Left ventricle myocardium inferior (tissue), 1 donor: ENCODE measurements around the gene MUC5AC. TPM values are rescaled to one million over a fixed set of nuclear protein-coding genes. Genes with fewer than 3 reads are reported as not detected.

Experiments
- DNase-seq: peaks from one replicate; pipeline ENCODE4 v3.0.0-alpha.2; 2020
- H3K27ac ChIP-seq: fragments of 200-600 bp; replicated peaks from 2 replicates; pipeline ENCODE4 v1.8.0; 2021
- H3K27me3 ChIP-seq: fragments of 200-600 bp; 2 replicates; pipeline ENCODE4 v1.8.0; 2021; ENCODE audit warnings: low read depth
- H3K36me3 ChIP-seq: fragments of 200-600 bp; 2 replicates; pipeline ENCODE4 v1.8.0; 2021
- H3K4me1 ChIP-seq: fragments of 200-600 bp; 2 replicates; pipeline ENCODE4 v1.8.0; 2021
- H3K4me3 ChIP-seq: fragments of 200-600 bp; 2 replicates; pipeline ENCODE4 v1.8.0; 2021; ENCODE audit warnings: mild to moderate bottlenecking, moderate library complexity
- H3K9me3 ChIP-seq: fragments of 200-600 bp; replicated peaks from 2 replicates; pipeline ENCODE4 v1.8.0; 2021
- CTCF ChIP-seq: fragments of 200-600 bp; IDR thresholded peaks from 2 replicates; pipeline ENCODE4 v1.8.0; 2021; ENCODE audit warnings: antibody characterized with exemption, mild to moderate bottlenecking, borderline replicate concordance
- intact Hi-C: fragments of 100-400 bp; cut with micrococcal nuclease; formaldehyde crosslinking; loops from one replicate; pipeline ENCODE4 v1.11.0; 2022
- total RNA-seq: library from RNA; stranded (reverse); fragmentation: NEBNext Ultra II Directional; extraction: Animal tissue kit (Norgen Biotek cat#: 25700); gene quantifications from one replicate; pipeline ENCODE4 v1.2.1, GENCODE V29; 2021
- donor health status: DM: no; HTN: yes; CAD: no; lungs with severe emphysema.

The MUC5AC gene
- total RNA-seq, 1 donor from 2014 or later: not detected

- intact Hi-C loops: no loop called here
- H3K36me3 ChIP-seq: no peaks in the 10 kb centered on the region
- no peaks in the 10 kb centered on the region for H3K4me1 ChIP-seq
- no peak for DNase-seq
- no peaks in the 10 kb centered on the region for H3K9me3 ChIP-seq
- no peak overlapping the region for H3K4me3 ChIP-seq
- peaks cover 99% of the 10 kb centered on the region for H3K27me3 ChIP-seq
- H3K27ac ChIP-seq: no peak overlapping the region
- TF ChIP-seq CTCF: no peak
Observed at GRCh38 chr11:1221848-1222311, 64.1 kb downstream of the MUC5AC start.

- Histone ChIP-seq H3K27ac (no peak within 1 kb of the TSS), H3K36me3 (no peaks in the 10 kb centered on the region), H3K27me3 (peaks cover 99% of the 10 kb centered on the region), H3K4me1 (no peaks in the 10 kb centered on the region), H3K9me3 (no peaks in the 10 kb centered on the region), H3K4me3 (no peak within 1 kb of the TSS)
- no peak for DNase-seq
- TF ChIP-seq CTCF: no peak
- intact Hi-C loops: no loop called here
Observed at GRCh38 chr11:1222491-1223345, 65.0 kb downstream of the MUC5AC start, which contains the start of gene MUC5B. Gene MUC5B, plus strand, starts transcription at chr11:1223066. Its CDS starts 58 bp downstream, at chr11:1223124.

GRCh38 chr11:1223346-1224110, 65.8 kb downstream of the MUC5AC start:
- DNase-seq: no peak
- H3K27me3 ChIP-seq: peaks cover 100% of the 10 kb centered on the region

GRCh38 chr11:1224111-1224490, 66.3 kb downstream of the MUC5AC start:
- Histone ChIP-seq H3K36me3 (no peaks in the 10 kb centered on the region), H3K27me3 (peaks cover 100% of the 10 kb centered on the region), H3K27ac (no peak overlapping the region), H3K4me3 (no peak overlapping the region), H3K4me1 (no peaks in the 10 kb centered on the region), H3K9me3 (no peaks in the 10 kb centered on the region)
- DNase-seq: no peak
- intact Hi-C loops: no loop called here
- no peak for TF ChIP-seq CTCF

More at GRCh38 chr11:1223346-1224110, 65.8 kb downstream of the MUC5AC start:
- Histone ChIP-seq H3K4me1 (no peaks in the 10 kb centered on the region), H3K36me3 (no peaks in the 10 kb centered on the region), H3K4me3 (no peak overlapping the region), H3K27ac (no peak overlapping the region), H3K9me3 (no peaks in the 10 kb centered on the region)
- no peak for TF ChIP-seq CTCF
- intact Hi-C loops: no loop called here

GRCh38 chr11:1224491-1225385, 67.0 kb downstream of the MUC5AC start:
- TF ChIP-seq CTCF: no peak
- Histone ChIP-seq H3K4me3 (no peak overlapping the region), H3K27ac (no peak overlapping the region), H3K27me3 (peaks cover 100% of the 10 kb centered on the region), H3K9me3 (no peaks in the 10 kb centered on the region), H3K36me3 (no peaks in the 10 kb centered on the region), H3K4me1 (no peaks in the 10 kb centered on the region)
- intact Hi-C loops: no loop called here
- no peak for DNase-seq
